GM13977 (cell line): Measurements from ENCODE around the gene FAM184B.

Experiments used
- DNase-seq: peaks from one replicate; pipeline ENCODE4 v3.0.0; 2012; ENCODE audit warnings: low spot score
- CTCF ChIP-seq: IDR thresholded peaks from 2 replicates; pipeline ENCODE4 v1.5.1; 2012; ENCODE audit warnings: mild to moderate bottlenecking, control low read depth; ENCODE audit not compliant: insufficient read depth; ENCODE audit errors: extremely low read depth, missing control alignments
- in situ Hi-C: fragments of 300-500 bp; cut with MboI; formaldehyde crosslinking; loops from one replicate; pipeline ENCODE4 v1.12.0; 2022; ENCODE audit warnings: low sequenced_read_pairs, low pct_unique_long_range_greater_than_20kb, mixed read lengths, inconsistent platforms; ENCODE audit not compliant: unreplicated experiment

FAM184B gene

GRCh38 chr4:17630228-17630627, 151.2 kb downstream of the FAM184B start:
- DNase-seq = no peak
- no peak for TF ChIP-seq CTCF
- in situ Hi-C loops = no loop called here

GRCh38 chr4:17624821-17625220, 156.6 kb downstream of the FAM184B start:
- in situ Hi-C loops = no loop called here
- no peak for DNase-seq
- TF ChIP-seq CTCF = no peak

- no peak for DNase-seq
- TF ChIP-seq CTCF = no peak
- in situ Hi-C loops = no loop called here
Observed at GRCh38 chr4:17623451-17624001, 157.9 kb downstream of the FAM184B start.

- no peak for TF ChIP-seq CTCF
- DNase-seq = no peak
- in situ Hi-C loops = no loop called here
Observed at GRCh38 chr4:17619416-17620105, 161.9 kb downstream of the FAM184B start.

- no peak for DNase-seq
- TF ChIP-seq CTCF = no peak
- in situ Hi-C loops = no loop called here
Observed at GRCh38 chr4:17618926-17619325, 162.5 kb downstream of the FAM184B start.

- in situ Hi-C loops = no loop called here
- DNase-seq = no peak
- no peak for TF ChIP-seq CTCF
Observed at GRCh38 chr4:17616283-17616682, 165.1 kb downstream of the FAM184B start.
